SKM-1 treated with dmso at 0.1 percent for 144 hours (cell line): Measurements from ENCODE around the gene RNF144B.
"Not testable (repeated sequence)": the region's sequence is repeated elsewhere in the genome, so short reads cannot be mapped to it uniquely, and the experiment has no call there.

Experiments
- DNase-seq: peaks from one replicate; lab custom pipeline; 2025; ENCODE audit not compliant: unreplicated experiment; lab: John Stamatoyannopoulos, UW

RNF144B gene

DNA sequence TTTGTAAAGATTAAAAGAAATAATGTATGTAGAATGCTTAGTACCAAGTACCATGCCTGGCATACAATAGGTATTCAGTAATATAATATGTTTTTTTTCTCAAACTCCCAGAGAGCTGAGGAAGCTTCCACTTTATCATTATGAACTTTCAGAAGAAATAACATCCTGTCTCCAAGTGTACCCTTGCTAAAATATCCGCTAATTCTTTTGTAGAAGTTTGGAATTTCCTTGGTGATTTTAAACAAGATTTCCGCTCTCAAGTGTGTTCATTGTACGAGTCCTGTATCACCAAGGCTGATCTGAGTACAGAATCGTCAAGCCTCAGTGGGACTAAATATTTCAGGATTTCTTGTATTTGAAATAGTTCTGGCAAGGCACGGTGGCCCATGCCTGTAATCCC is 16.1 kb upstream of the RNF144B start:
- DNase-seq = no peak

GRCh38 chr6:18371656-18372055 is 15.5 kb upstream of the RNF144B start:
- no peak for DNase-seq

- DNase-seq = no peak
Measured at GRCh38 chr6:18380158-18380836, 6.9 kb upstream of the RNF144B start.

DNA sequence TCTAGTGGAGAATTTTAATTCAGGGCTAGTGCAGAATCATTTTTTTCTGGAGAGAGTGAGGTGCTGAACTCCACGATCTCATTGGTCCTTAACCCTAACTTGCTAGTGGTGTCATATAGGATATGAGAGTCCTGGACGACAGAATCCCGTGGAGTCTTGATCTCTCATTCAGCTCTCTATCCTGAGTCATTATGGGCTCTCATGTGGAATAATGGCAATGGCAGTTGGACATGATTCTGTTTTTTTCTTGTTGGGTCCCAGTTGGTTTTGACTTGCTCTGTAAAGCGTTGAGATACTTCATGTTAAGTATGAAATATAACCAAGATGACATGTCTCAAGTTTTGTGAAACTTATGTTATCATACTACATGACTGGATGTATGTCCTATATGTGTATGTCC is 6.3 kb upstream of the RNF144B start:
- no peak for DNase-seq

DNA sequence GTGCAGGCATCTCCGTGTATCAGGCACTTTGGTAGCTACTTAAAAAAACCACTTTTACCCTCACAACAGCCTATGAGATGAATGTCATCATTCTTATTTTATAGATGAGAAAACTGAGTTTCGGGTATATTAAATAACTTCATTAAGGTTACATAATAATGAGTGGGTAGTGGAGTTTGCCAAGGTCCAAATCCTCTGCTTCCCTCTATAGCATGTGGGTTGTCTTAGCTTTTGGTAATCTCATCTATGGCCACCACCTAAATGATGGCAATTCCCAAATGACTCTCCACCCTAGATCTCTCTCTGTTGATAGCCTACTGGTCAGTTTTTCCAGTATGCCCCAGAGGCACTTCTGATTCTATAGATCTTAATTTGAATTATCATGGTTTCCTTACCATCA is 3.7 kb upstream of the RNF144B start:
- no peak for DNase-seq

- no peak for DNase-seq
Measured at GRCh38 chr6:18384621-18385020, 2.5 kb upstream of the RNF144B start.

- DNase-seq = no peak
Measured at GRCh38 chr6:18386298-18386976, 713 bp upstream of the RNF144B start.

- DNase-seq = no peak
Measured at GRCh38 chr6:18388271-18388670, 1.1 kb downstream of the RNF144B start.

DNA sequence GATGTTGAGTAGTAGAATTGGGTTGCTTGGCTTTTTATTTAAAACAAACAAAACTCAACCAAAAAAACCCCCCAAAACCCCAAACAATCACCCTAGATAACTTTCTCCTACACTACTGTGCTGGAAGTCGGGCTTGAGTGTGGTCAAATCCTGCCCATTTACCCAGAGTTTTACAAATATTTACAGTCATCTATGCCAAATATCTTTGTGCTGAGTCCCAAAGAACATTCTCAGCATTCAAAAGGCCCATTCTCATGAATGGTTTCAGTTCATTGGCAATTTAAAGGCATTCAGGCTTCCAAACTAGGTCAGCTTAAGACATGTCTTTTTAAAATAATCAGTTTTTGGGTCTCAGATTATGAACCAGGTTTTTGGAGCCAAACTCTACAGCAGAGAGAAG is 1.8 kb downstream of the RNF144B start:
- DNase-seq = no peak

DNA sequence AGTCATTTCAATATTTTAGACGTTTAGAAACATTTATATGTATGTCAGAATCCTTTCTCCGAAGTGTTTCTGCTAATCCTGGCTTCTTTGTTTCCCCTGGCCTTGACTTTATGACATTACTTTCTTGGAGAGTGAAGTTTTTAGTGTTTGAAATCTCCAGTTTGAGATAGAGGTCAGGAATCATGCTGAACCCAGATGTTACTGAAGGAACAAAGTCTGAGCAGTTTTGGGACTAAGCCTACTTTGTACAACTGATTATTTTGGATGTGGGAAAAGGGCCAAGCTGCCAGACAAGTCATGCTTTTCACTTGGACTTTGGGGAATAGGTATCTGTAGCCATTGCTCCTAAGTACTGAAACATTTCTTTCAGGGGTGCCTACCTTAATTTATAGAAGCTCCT is 2.3 kb downstream of the RNF144B start:
- DNase-seq = no peak

GRCh38 chr6:18390476-18390875 is 3.3 kb downstream of the RNF144B start:
- DNase-seq = no peak

GRCh38 chr6:18391023-18391422 is 3.9 kb downstream of the RNF144B start:
- DNase-seq = no peak

- no peak for DNase-seq
Measured at GRCh38 chr6:18392346-18392877, 5.3 kb downstream of the RNF144B start.

- no peak for DNase-seq
Measured at GRCh38 chr6:18393698-18394097, 6.5 kb downstream of the RNF144B start.

DNA sequence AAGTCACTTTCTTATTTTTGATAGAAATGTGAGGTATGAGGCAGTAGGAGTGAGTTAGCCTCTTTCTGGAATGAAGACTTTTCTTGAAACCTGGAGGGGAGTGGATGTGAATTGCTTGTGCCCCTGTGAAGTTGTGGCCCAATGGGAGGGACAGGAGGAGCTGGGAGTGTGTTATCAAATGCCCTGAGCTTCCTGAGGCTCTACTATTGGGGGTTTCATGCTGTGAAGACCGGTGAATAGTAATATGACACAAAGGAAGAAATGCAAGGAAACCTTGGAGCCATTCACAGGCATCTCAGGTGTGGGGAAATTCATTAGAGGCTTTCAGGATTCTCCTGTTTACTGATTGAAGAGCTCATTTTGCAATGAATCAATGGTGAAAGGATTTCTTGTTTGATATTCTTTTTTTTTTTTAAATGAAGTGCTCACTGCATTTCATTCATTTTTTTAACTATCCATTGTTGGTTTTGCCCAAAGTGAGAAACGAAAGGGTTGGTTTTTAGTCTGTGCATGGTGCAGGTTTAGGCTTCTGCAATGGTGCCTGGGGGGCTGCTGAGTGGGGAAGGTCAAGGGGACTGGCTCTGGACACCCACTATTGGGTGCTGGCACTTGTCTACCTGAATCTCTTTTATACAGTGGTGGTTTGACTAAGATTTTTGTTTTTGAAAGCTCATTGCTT is 8.2 kb downstream of the RNF144B start:
- DNase-seq = no peak

DNA sequence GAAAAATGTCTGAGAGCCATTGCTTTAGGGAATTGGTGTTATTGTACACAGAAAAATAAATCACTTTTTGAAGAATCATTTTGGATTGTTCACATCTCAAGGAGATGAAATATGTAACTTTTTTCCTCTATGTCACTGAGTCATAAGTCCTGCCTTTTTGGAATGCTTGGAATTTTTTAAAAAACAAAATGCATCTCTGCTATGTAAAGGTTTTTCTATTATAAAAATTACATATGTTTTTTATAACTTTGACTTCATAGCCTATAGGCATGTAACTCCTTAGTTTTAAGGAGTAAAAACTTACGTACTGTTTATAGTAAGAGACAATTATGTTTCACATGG is 8.7 kb downstream of the RNF144B start:
- DNase-seq = no peak

DNA sequence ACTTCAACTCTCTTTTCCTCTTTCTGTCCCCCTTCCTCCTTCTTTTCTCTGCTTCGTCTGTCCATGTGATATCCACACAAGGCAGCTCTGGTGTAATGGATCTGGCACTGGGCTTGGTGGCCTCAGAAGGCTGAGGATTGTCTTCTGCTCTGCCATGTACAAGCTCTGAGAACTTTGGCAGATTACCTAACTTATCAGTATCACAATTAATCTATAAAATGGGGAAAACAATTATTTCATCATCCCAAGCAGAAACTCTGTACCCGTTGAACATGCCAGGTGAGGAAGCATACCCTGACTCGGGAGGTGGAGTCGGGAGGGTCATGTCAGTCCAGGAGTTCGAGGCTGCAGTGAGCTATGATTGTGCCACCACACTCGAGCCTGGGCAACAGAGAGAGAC is 10.6 kb downstream of the RNF144B start:
- no peak for DNase-seq

GRCh38 chr6:18398225-18398624 is 11.1 kb downstream of the RNF144B start:
- not testable (repeated sequence) for DNase-seq

GRCh38 chr6:18400831-18401446 is 13.8 kb downstream of the RNF144B start:
- DNase-seq = peak; percentile 80

DNA sequence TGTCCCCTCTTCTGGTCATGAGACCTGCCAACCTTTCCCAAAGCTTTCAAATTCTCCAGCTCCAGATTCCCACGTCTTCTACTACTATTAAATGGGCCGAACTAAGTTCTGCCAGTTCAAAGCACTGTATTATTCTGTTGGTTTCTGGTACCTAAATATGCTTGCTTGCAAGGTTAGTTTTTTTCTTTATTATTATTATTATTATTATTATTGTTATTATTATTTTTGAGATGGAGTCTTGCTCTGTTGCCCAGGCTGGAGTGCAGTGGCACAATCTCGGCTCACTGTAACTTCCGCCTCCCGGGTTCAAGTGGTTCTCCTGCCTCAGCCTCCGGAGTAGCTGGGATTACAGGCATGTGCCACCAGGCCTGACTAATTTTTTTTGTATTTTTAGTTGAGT is 17.8 kb downstream of the RNF144B start:
- not testable (repeated sequence) for DNase-seq

- DNase-seq = no peak
Measured at GRCh38 chr6:18405477-18406293, 18.5 kb downstream of the RNF144B start.
